Testis (tissue), 3 donors: ENCODE measurements around the gene TTLL11. TPM values are rescaled to one million over a fixed set of nuclear protein-coding genes. Genes with fewer than 3 reads are reported as not detected.

ENCODE experiments used
- DNase-seq: peaks from one replicate; pipeline ENCODE4 v3.0.0-alpha.2; 2019
- H3K27ac ChIP-seq, 2 donors: fragments of 200-600 bp; sonication (generic); one replicate each; pipeline ENCODE4 v1.5.1; 2019
- H3K27me3 ChIP-seq: fragments of 200-600 bp; sonication (generic); one replicate; pipeline ENCODE4 v1.5.1; 2019
- H3K36me3 ChIP-seq: fragments of 200-600 bp; sonication (generic); one replicate; pipeline ENCODE4 v1.5.1; 2017; ENCODE audit warnings: low read depth; ENCODE audit errors: missing control alignments
- H3K4me1 ChIP-seq: fragments of 200-600 bp; sonication (generic); one replicate; pipeline ENCODE4 v1.5.1; 2019
- H3K4me3 ChIP-seq, 2 donors: fragments of 200-600 bp; sonication (generic); one replicate each; pipeline ENCODE4 v1.5.1; 2017 to 2019
- H3K9me3 ChIP-seq: fragments of 200-600 bp; sonication (generic); one replicate; pipeline ENCODE4 v1.5.1; 2017
- CTCF ChIP-seq, 3 experiments: fragments of 450-650 bp in 2 of 3; fragments of 200-600 bp in 1 of 3; sonication (generic) in 1 of 3; IDR thresholded peaks; one replicate each; pipeline ENCODE4 v1.5.1; 2016 to 2019; ENCODE audit warnings: antibody characterized with exemption in 3 of 3, mild to moderate bottlenecking in 2 of 3, moderate library complexity in 1 of 3
- POLR2A ChIP-seq: fragments of 450-650 bp; IDR thresholded peaks from one replicate; pipeline ENCODE4 v1.6.1; 2017; ENCODE audit warnings: antibody characterized with exemption, mild to moderate bottlenecking, moderate library complexity
- WGBS, 2 donors: methylation state at CpG; one replicate each; pipeline ENCODE4 v1.1.5; 2018; 5-methylcytosine and 5-hydroxymethylcytosine counted together
- intact Hi-C: fragments of 100-400 bp; cut with DNase I; formaldehyde crosslinking; loops from one replicate; pipeline ENCODE4 v1.15.1; 2023; ENCODE audit warnings: low total_unique reads
- polyA plus RNA-seq: library from polyadenylated mRNA; stranded (reverse); fragments of 350-450 nt; fragmentation: Illumina TruSeq; extraction: RNeasy Lipid Tissue Mini Kit (QIAGEN cat#74804); gene quantifications from one replicate; pipeline ENCODE4 v1.2.3, GENCODE V29; 2014; ENCODE audit warnings: low read depth, low replicate concordance; ENCODE audit not compliant: insufficient read depth
- total RNA-seq, 2 donors: library from RNA; depleted of rRNA; stranded (reverse); fragments of >200 nt; gene quantifications; one replicate each; pipeline ENCODE4 v1.2.3, GENCODE V29; 2016

Gene TTLL11
- total and polyA plus RNA-seq, 3 donors from 2014 or later: 17.8 to 36.5 (median 19.8) TPM

DNA sequence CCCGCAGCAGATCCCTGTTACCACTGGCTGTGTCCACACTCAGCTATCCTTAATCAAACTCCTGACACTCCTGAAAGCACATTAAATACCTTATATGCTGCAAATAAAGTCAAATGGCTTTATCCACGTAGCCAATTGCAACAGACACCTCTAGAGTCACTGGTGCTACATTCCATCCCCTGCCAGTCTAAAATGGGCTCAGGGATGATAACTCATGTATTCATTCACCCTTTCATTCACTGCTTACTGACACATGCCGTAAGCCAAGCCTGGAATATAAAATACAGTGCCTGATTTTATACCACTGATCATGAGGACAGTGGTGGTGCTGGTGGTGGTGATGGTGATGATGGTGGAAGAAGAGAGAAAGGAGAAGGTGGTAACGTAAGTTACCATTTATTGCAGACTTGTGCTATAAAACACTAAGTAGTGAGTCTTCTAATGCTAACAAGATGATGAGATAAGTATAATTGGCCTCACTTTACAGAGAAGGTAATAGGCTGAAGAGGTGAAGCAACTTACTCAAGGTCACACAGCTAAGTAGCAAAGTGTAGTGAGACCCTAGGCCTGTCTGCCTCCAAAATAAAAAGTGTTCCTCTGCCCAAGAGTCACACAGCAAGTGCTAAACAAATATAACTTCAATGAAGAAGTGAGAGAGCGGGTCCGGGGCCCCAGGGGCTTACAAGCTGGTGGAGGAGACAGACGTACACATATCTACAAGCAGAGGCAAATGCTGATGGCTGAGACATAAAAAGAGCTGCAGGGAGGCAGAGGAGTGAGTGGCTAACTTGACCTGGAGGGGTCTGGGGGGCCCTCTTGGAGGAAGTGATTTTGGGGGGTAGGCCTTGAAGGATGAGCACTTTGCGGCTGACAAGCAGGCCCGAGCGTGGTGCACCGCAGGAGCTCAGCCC lies 1.2 kb downstream of the TTLL11 start:
- Histone ChIP-seq H3K4me3 (peak overlapping the region; percentile 87 to 90), H3K4me1 (peaks cover 19% of the 10 kb centered on the region), H3K9me3 (no peaks in the 10 kb centered on the region), H3K27ac (peak overlapping the region in 1 of 2 donors; percentile 73), H3K27me3 (no peaks in the 10 kb centered on the region), H3K36me3 (no peaks in the 10 kb centered on the region)
- intact Hi-C loops: no loop called here
- no peak for DNase-seq
- 40 to 64% methylated on average over 7 to 11 of the region's 11 CpGs for WGBS, 2 donors
- TF ChIP-seq POLR2A (no peak), CTCF (IDR thresholded peaks at IDR 0.05) (no peak)

DNA sequence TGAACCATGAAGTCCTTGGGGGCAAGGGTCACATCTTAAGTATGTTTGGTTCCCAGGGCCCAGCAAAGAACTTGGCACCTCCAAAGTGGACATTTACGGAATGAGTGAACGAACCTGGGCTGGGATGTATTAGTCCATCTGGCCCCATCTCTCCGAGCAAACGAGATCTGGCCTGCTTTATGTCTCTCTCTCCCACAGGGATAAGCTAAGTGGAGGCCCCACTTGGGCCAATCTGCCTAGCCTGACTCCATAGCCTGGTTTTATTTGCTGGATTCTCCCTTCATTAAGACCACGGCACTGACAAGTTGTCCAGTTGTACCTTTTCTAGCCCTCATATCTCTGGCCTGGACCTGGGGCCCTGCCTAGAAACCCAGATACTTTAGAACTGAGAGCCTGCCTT lies 2.1 kb downstream of the TTLL11 start:
- H3K4me1 ChIP-seq: peaks cover 19% of the 10 kb centered on the region
- TF ChIP-seq POLR2A (no peak), CTCF (IDR thresholded peaks at IDR 0.05) (no peak)
- no peak overlapping the region for H3K27ac ChIP-seq
- H3K4me3 ChIP-seq: no peak overlapping the region
- H3K36me3 ChIP-seq: no peaks in the 10 kb centered on the region
- H3K9me3 ChIP-seq: no peaks in the 10 kb centered on the region
- 70 to 73% methylated on average over 5 of the region's 5 CpGs for WGBS, 2 donors
- intact Hi-C loops: no loop called here
- no peak for DNase-seq
- H3K27me3 ChIP-seq: no peaks in the 10 kb centered on the region

DNA sequence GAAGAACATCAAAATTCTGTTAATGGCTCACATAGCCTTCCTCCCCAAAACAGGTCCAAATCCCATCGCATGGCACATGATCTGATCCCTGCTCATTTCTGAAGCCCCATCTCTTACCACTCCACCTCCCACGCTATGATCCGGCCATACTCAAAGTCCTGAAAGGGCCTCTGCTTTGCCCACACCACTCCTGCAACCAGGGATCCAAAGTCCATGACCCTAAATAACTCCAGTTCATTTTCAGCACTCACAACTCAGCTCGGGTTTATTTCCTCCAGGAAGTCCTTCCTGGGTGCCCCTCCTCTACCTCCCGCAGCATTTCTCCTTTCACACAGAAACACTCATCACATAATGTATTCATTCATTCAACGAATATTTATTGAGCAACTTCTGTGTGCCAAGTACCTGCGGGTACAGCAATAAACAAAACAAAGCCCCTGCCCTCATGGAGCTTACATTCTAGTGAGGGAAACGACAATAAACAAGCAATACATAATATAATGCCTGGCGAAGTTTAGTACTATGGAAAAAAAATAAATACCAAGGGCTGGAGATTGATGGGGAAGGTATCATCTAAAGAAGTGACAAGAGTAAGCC lies 2.7 kb downstream of the TTLL11 start:
- intact Hi-C loops: no loop called here
- Histone ChIP-seq H3K4me3 (no peak overlapping the region), H3K9me3 (no peaks in the 10 kb centered on the region), H3K4me1 (peaks cover 19% of the 10 kb centered on the region), H3K36me3 (no peaks in the 10 kb centered on the region), H3K27ac (no peak overlapping the region), H3K27me3 (no peaks in the 10 kb centered on the region)
- 90 to 91% methylated on average over 9 of the region's 9 CpGs for WGBS, 2 donors
- no peak for DNase-seq
- TF ChIP-seq POLR2A (no peak), CTCF (IDR thresholded peaks at IDR 0.05) (no peak)

DNA sequence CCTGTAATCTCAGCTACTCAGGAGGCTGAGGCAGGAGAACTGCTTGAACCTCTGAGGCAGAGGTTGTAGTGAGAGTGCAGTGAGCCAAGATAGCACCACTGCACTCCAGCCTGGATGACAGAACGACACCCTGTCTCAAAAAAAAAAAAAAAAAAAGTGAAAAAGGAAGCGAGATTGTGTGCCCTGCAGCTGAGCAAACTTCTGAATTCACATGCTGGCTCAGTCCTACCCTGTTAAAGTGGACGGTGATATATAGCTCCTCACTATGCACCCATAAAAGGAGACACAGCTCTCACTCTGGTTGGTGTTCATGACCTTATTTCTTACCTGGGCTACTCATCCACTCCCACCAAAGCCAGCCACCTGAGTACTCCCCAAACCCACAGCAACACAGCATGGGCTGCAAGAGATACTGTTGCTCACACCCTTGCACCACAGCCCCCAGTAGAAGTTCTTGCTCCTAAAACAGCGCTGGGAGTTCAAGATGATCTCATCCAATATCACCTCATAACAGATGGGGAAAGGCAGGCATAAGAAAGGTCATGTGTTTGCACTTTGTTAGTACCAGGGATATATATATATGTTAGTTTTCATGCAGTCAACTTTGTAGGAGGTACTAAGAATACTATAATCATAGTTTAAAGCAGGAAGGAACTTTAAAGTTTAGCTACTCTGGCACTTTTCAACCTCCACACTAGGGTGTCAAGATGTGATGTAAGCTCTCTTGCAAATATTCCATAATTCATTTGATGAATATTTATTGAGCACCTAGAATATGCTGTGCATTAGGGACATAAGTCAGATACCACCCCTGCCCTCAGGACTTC lies 4.0 kb downstream of the TTLL11 start:
- DNase-seq: no peak
- Histone ChIP-seq H3K4me3 (no peak overlapping the region), H3K27me3 (no peaks in the 10 kb centered on the region), H3K27ac (no peak overlapping the region), H3K9me3 (no peaks in the 10 kb centered on the region), H3K36me3 (no peaks in the 10 kb centered on the region), H3K4me1 (peaks cover 19% of the 10 kb centered on the region)
- WGBS, 2 donors: 80 to 84% methylated on average over 4 of the region's 4 CpGs
- no peak for TF ChIP-seq POLR2A
- intact Hi-C loops: no loop called here
